Frontal cortex (tissue), 4 donors: ENCODE measurements around the gene PPP1CC. TPM values are rescaled to one million over a fixed set of nuclear protein-coding genes. Genes with fewer than 3 reads are reported as not detected.
"Not testable (repeated sequence)": the region's sequence is repeated elsewhere in the genome, so short reads cannot be mapped to it uniquely, and the experiment has no call there.

Experiments
- DNase-seq, 2 donors: peaks; one replicate each; pipeline ENCODE4 v3.0.0; 2012; ENCODE audit warnings: low spot score in 2 of 2
- FAIRE-seq: peaks from 2 replicates; lab custom pipeline; 2012; peaks lifted over from hg19 to GRCh38; lab: Jason Lieb, UNC
- total RNA-seq: library from RNA; depleted of rRNA; stranded (reverse); fragments of >200 nt; gene quantifications from one replicate; pipeline ENCODE4 v1.2.3, GENCODE V29; 2014
- donor health status: control.
- donor health status: control.
- donor health status: control.

The PPP1CC gene
- total RNA-seq, 1 donor from 2014 or later = 140 TPM

DNA sequence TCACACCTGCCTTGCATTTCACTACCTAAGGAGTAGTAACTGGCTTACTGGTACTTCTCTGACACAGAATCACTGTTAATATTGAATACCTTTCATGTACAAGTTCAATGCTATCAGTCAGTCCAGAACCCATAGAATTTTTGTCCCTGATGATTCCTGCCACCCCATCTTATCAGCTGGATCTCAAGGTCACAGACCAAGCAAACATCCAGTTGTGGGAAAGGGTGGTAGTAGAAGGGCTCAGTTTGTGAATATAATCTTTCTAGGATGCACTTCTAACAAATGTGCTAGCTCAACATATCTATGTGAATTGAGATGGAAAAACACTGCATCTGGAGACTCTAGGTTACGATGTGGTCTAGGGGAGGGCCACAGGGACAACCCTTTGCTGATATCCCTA is 14.1 kb downstream of the PPP1CC start:
- no peak for FAIRE-seq

DNA sequence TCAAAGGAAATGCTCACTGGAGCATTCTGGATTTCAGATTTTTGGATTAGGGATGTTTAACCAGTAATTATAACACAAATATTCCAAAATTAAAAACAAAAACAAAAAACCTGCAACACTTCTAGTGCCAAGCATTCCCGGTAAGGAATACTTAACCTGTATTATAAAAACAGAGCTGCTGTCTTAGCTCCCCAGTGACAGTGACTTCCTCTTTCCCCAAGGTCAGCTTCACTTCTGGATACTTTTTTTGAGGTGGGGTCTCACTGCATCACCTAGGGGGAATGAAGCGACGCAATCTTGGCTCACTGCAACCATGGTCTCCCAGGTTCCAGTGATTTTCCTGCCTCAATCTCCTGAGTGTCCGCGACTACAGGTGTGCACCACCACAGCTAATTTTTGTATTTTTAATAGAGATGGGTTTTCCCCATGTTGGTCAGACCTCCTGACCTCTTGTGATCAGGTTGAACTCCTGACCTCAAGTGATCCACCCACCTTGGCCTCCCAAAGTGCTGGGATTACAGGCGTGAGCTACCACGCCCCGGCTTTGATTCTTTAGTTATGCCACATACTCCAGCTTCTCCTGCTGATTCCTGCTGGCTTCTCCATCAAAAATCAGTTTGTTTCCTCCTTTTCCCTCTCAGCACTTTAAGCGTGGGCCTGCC is 15.9 kb downstream of the PPP1CC start:
- DNase-seq (no peak), FAIRE-seq (no peak)

More for the DNA sequence above, 14.1 kb downstream of the PPP1CC start:
- DNase-seq = no peak

DNA sequence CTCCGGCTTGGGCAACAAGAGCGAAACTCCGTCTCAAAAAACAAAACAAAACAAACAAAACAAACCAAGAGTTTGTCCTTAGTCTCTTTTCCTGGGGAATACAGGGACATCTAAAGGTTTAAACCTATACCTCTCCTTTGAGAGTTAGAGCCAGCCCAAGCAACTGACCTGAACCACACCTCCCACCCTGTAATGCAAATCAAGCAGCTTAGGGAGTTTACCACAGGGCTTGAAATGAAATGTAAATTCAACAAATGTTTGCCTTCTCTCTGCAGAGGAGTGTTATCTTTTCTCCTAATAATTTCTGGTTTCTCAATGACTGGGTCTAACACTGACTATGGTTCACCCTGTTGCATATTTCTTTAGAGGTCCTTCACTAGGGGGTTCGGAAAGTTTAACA is 16.7 kb downstream of the PPP1CC start:
- DNase-seq (no peak), FAIRE-seq (no peak)

DNA sequence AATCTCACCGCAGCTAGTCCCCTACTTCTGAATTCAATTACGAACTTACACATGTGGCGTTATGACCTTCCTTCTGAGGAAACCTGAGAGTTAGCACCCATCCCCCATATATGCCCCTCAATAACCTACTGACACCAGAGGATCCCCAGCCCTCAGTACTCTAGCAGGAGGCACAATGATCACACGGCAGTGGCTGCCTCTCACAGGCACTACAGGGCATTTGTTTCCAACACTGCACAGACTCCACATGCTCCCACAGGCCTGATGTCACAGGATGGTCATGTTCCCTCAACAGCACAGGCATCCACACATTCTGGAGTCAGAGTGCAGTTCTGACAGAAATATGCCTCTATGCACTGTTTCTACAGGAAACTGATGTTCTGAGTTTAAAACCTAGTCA is 17.4 kb downstream of the PPP1CC start:
- FAIRE-seq (no peak), DNase-seq (no peak)

DNA sequence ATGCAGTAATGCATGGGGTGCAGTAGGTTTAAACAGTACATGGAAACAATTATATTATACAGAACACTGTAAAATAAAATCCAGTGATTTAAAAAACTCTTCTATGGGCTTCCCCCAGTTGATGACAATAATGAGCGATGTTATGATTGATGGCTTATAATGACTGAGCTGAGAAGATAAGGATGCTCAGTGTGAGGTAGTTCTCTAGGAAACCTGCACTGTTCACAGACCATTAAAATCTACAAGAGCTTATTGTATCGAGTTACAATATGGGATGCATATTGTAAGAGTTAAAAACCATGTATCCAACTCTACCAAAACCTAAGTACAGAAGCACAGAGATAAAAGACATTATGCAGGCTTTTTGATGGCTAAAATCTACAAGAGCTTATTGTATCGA is 19.8 kb downstream of the PPP1CC start:
- not testable (repeated sequence) for FAIRE-seq

DNA sequence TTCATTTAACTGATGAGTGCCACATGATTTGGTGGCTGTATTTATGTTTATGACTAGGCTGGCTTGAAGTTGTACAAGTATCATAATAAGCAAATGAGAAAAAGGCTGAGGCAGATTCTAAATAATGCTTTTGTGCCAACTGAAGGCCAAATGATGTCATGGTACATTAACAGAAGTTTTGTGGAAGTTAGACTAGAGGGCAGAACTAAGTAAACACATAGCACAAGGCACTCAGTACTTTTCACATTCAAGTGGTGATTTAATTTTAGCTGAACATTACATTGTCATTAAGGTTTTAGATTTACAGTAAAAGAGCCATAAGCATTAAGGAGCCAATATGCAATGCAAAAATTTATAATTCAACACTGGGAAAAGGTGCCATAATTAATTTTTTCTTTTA is 21.1 kb downstream of the PPP1CC start:
- no peak for DNase-seq
- no peak for FAIRE-seq

More for the DNA sequence above, 19.8 kb downstream of the PPP1CC start:
- not testable (repeated sequence) for DNase-seq

DNA sequence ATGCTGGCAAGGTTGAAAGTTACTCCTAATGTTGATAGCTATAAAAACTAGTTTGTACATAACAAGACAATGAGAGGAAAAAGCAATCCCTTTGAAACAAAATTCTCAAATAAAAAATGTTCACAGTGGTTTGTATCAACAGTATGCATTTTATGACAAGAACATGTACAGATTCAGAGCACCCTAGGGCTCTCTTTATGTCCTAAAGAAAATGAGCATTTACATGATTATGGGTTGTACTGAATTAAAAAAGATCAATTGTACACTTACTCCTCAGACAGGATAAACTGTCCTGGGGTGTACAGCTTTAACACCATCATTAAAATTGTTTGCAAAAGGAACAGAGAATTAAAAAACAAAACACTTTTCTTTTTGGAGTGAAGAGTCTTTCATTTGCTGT is 22.2 kb downstream of the PPP1CC start:
- DNase-seq (no peak), FAIRE-seq (no peak)

DNA sequence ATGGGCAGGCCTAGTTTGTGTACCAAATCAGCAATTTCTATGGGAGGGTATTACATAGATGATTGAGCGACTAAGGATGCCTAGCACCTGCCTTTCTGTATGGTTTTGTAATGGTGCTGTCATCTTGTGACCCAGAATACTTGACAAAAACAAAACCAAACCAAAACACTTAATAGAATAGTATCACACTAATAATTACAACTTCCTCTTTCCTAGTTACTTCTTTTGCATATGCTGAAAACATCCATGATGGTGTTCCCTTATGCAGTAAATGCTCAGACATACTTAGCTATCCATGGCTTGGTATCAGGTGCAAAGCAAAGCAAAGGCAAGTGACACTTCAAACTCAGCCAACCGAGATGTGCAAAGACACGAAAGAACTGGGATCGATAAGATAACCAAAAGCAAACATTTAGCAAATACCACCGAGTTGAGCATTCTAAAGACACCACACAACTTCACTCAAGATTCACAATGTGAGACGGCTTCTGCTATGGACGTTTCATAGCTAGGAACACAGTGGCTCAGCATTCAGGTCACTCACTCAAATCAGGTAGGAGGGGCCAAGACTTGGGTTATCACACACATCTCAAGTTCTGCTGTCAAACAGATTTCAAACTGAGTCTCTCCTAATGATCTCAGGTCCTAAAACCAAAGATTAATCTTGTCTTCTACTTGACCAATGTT is 24.3 kb downstream of the PPP1CC start:
- DNase-seq (no peak), FAIRE-seq (no peak)

DNA sequence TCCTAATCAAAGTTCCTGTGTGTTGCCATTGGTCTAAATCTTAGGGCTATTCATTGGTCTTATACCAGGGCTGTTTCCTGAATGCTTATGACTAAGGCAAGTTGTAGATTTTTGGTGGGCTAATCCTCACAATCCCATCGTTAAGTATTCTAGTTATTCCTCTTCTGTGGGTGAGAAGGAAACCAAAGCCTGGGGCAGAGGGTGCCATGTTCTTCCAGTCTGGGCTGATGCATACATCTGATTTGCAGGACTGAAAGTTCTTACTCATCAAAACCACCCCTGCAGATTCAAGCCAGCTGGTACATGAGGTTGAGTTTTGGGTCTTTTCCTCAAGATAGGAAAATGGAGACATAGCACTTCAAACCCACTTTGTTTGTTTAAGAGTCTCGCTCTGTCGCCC is 25.7 kb downstream of the PPP1CC start:
- DNase-seq (no peak), FAIRE-seq (no peak)

DNA sequence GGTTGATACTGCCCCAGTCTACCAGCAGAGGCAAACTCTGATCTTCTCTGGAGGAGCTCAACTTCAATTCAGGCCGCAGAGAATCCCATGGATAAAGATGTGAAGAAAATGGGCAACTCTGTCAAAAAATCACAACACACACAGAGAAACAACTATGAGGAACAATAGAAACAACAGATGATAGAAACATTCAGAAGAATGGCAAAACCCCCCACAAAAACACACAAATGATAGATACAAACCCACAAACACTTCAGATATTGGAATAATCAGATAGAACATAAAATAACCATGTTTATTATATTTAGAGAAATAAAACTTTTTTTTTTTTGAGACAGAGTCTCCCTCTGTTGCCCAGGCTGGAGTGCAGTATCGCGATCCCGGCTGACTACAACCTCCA is 33.8 kb downstream of the PPP1CC start:
- DNase-seq (no peak), FAIRE-seq (no peak)

DNA sequence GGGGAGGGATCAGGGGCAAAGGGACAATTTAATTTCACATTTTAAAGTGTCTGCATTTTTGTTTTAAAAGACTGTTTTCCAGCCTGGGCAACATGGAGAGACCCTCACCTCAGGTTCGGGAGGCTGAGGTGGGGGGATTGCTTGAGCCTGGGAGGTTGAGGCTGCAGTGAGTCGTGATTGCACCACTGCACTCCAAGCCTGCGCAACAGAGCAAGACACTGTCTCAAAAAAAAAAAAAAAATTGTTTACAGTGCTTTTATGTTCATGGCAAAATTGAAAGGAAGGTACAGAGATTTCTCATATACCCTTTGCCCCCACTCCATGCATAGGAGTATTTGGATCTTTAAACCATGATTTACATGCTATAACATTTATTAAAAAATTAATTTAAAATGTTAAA is 37.4 kb downstream of the PPP1CC start:
- no peak for FAIRE-seq

DNA sequence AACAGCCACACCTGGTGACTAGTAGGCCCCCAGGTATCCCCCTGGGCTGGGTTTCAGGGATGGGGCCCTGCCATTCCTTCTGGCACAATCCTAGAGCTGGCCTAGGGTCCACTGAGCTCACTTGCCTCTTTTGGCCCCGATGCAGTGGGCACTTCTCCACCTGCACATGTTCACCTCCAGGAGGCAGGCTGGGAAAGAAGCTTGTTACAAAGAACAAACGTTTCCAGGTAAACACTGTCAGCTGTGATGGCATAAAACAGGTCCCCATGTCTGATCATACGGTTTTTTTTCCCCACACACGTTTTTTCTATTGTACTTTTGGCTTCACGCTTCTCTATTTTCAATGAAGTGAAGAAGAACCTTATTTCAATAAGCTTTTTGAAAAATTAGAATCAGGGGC is 37.9 kb downstream of the PPP1CC start:
- FAIRE-seq (no peak), DNase-seq (no peak)

More for the DNA sequence above, 37.4 kb downstream of the PPP1CC start:
- DNase-seq = no peak

DNA sequence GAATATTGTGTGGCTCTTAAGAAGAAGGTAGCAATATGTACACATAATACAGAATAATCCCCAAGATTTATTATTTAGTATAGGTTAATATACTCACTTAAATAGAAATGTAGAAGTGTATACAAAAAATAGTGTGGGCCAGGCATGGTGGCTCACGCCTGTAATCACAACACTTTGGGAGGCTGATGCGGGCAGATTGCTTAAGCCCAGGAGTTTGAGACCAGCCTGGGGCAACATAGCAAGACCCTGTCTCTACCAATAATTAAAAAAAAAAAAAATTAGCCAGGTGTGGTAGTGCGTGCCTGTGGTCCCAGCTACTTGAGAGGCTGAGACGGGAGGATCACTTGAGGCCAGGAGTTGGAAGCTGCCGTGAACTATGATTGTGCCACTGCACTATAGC is 38.5 kb downstream of the PPP1CC start:
- FAIRE-seq (no peak), DNase-seq (no peak)

DNA sequence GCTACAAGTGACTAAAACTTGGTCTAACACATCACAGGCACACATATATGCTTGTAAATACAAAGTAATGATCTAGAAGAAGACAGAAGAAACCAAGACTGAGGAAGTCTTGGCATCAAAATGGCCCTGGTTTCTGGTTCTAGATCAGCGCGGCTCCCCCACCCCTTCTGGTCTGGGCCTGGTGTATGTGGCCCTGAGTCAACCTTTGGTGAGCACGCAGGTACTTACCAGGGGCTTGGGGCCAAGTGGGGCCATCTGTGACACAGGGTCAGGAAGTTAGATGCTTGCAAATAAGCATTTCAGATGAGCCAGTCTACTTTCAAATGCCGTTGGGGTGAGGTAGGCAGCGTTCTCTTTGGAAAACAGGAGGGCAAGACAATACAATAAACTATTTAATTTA is 40.6 kb downstream of the PPP1CC start:
- FAIRE-seq (no peak), DNase-seq (no peak)

DNA sequence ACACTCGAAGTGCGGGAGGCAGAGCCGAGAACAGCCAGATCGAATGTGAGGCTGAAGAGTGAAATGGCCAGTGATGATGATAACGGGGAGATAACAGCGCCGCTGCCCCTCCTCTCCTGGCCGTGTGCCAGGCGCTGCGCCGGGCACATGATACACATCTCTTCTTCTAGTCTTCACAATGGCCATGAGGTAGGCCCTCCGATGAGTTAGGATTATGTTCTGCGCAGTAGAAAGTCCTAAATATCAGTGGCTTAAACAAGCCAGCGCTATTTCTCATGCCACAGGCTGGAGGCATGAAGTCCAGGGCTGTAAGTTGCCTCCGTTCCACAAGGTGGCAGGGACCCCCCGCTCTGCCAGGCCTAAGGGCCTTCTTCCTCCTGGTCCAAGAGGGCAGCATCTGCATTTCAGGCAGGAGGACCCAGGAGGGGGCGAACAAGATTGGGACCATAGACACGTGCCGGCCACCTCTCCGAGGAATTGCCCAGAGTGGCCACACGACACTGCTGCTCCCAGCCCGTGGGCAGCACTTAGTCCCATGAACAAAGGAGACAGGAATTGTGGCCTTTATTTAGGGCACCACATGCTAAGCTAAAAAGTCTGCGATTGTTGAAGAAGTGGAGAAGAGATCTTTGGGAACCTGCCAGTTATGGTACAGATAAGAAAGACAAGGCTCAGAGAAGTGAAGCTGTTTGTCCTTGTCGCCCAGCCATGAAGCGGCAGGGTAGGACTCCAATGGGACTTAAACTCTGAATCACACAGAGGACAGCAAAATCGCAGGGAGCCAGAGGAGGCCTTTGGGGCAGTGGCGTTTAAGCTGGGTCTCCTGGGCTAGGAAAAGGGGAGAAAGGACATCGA is 42.9 kb downstream of the PPP1CC start:
- no peak for DNase-seq
- FAIRE-seq = no peak

DNA sequence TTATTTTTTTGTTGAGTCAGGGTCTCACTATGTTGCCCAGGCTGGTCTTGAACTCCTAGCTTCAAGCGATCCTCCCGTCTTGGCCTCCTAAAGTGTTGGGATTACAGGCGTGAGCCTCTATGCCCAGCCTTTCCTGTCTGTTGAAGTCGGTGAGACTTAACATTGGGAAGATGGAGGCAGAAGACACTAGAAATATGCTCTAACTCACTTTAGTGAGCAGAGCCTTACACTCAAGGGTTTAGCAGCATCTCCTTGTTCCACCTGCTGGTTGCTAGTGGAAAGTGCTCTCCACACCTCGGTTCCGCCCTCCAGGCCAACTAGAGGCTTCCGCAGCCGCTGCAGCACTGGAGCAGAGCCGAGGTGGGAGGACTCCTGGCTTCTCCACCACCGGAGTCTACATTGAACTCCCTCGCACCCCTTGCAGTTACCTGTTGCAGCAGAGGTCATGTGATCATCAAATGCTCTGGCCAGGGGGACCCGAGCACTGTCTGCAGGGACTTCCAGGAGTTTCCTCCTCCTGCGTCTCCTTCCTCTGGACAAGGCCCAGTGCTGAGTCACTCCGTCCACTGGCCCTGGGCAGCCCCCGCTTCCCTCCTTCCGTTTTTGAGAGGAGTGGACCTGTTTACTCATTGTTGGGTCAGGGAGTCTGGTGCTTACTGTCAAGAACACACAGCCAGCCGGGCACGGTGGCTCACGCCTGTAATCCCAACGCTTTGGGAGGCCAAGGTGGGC is 44.4 kb downstream of the PPP1CC start:
- no peak for DNase-seq
- FAIRE-seq = no peak

DNA sequence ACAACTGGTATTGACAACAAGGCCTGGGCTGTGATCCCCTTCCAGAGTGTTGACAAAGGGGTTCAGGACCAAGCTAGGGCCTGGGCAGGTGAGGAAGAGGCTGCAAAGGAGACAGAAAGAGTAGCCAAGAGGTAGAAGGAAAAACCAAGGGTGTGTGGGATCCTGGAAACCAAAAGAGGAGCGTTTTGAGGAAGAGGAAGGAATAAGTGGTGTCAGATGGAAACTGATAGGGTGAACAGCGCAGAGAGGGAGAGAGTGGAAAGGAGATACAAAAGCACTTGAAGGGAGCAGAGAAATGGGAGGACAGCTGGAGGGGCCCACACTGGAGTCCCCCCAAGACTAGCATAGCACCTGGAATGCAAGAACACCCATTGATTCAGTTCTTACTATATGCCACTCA is 45.5 kb downstream of the PPP1CC start:
- FAIRE-seq (no peak), DNase-seq (no peak)

DNA sequence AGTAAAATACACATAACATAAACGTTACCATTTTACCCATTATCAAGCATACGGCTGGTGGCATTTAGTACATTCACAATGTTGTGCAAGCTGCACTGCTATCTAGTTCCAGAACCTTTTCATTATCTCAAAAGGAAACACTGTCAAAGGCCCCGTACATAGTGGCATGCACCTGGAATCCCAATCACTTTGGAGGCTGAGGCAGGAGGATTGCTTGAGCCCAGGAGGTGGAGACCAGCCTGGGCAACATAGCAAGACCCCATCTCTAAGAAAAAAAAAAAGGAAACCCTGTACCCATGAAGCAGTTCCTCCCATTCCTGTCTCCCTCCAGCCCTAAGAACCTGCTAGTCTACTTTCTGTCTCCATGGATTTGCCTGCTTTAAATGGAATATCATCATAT is 46.4 kb downstream of the PPP1CC start:
- no peak for FAIRE-seq
- no peak for DNase-seq

DNA sequence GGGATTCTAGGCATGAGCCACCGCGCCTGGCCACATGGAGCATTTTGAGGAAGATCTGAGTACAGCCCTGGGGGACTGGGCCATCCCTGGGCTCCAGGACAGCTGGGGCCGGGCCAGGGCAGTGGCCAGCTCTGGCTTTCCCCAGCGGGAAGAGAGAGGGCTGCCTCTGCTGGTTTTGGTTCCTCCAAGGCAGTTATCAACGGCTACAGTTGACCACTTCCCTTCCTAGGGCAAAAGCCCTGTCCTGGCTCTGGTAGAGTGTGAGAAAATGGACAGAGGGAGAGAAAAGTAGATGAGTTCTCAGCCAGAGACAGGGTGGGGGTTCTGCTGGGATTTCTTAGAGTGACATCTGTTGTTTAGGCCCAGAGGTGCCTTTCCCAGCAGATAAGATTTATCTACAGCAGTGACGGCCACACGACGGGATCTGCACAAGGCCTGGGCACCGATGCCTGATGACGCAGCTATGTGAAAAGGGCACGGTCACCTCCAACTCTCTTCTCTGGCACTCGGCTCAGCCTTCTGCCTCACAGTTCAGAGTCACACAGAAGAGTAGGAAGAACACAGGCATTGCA is 48.3 kb downstream of the PPP1CC start:
- DNase-seq (no peak), FAIRE-seq (no peak)

DNA sequence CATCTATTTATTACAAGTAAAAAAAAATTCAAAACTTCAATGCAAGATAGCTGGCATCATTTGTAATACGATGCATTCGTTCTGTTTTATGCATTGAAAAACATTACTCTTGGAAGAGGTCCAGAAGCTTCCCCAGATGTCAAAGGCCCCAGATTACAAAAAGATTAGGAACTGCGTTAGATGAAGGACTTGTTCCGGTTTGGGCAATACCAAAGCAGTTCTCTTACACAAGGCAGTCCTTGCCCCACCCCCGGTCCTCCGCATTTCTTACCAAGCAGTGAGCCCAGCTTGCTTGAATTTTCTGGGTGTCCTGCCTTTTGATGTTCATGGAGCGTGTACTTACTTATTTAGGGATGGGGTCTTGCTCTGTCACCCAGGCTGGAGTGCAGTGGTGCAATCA is 49.0 kb downstream of the PPP1CC start:
- no peak for FAIRE-seq
- DNase-seq = no peak
